Osteocyte (in vitro differentiated cells): Measurements from ENCODE around the gene UGDH. TPM values are rescaled to one million over a fixed set of nuclear protein-coding genes. Genes with fewer than 3 reads are reported as not detected.
"Not testable (repeated sequence)": the region's sequence is repeated elsewhere in the genome, so short reads cannot be mapped to it uniquely, and the experiment has no call there.

Experiments
- DNase-seq: peaks from one replicate; pipeline ENCODE4 v3.0.0; 2021; ENCODE audit warnings: mixed read lengths; ENCODE audit not compliant: unreplicated experiment; ENCODE audit errors: extremely low spot score
- H3K27ac Mint-ChIP-seq: one replicate; pipeline ENCODE4 v1.8.0; 2021; ENCODE audit warnings: mild to moderate bottlenecking, mixed read lengths; ENCODE audit not compliant: unreplicated experiment
- H3K27me3 Mint-ChIP-seq: one replicate; pipeline ENCODE4 v1.8.0; 2021; ENCODE audit warnings: mixed read lengths; ENCODE audit not compliant: unreplicated experiment
- H3K36me3 Mint-ChIP-seq: one replicate; pipeline ENCODE4 v1.8.0; 2021; ENCODE audit warnings: mixed read lengths; ENCODE audit not compliant: unreplicated experiment
- H3K4me1 Mint-ChIP-seq: one replicate; pipeline ENCODE4 v1.8.0; 2021; ENCODE audit warnings: mixed read lengths; ENCODE audit not compliant: unreplicated experiment
- H3K4me3 Mint-ChIP-seq: one replicate; pipeline ENCODE4 v1.8.0; 2021; ENCODE audit warnings: mild to moderate bottlenecking, moderate library complexity, mixed read lengths; ENCODE audit not compliant: unreplicated experiment
- H3K9me3 Mint-ChIP-seq: one replicate; pipeline ENCODE4 v1.8.0; 2021; ENCODE audit warnings: mixed read lengths; ENCODE audit not compliant: unreplicated experiment
- total RNA-seq: library from RNA; stranded (reverse); gene quantifications from 2 replicates; pipeline ENCODE4 v1.2.1, GENCODE V29; 2021
- TF ChIP-seq, protein P1 (sequence below): fragments of 200-600 bp; sonication (generic); IDR thresholded peaks from 2 replicates; pipeline ENCODE4 v1.5.0; 2021; ENCODE audit warnings: antibody characterized with exemption, mild to moderate bottlenecking, moderate library complexity

Gene UGDH
- total RNA-seq, 1 donor from 2014 or later, result 200 TPM

- Mint-ChIP-seq H3K36me3 (peaks cover 18% of the 10 kb centered on the region), H3K4me3 (no peak overlapping the region), H3K4me1 (peaks cover 44% of the 10 kb centered on the region), H3K27me3 (no peaks in the 10 kb centered on the region), H3K9me3 (no peaks in the 10 kb centered on the region), H3K27ac (peak overlapping the region; percentile 52)
- TF ChIP-seq, protein P1, sequence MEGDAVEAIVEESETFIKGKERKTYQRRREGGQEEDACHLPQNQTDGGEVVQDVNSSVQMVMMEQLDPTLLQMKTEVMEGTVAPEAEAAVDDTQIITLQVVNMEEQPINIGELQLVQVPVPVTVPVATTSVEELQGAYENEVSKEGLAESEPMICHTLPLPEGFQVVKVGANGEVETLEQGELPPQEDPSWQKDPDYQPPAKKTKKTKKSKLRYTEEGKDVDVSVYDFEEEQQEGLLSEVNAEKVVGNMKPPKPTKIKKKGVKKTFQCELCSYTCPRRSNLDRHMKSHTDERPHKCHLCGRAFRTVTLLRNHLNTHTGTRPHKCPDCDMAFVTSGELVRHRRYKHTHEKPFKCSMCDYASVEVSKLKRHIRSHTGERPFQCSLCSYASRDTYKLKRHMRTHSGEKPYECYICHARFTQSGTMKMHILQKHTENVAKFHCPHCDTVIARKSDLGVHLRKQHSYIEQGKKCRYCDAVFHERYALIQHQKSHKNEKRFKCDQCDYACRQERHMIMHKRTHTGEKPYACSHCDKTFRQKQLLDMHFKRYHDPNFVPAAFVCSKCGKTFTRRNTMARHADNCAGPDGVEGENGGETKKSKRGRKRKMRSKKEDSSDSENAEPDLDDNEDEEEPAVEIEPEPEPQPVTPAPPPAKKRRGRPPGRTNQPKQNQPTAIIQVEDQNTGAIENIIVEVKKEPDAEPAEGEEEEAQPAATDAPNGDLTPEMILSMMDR, result no peak
- DNase-seq, result no peak
Observed at GRCh38 chr4:39518484-39518883, 8.8 kb downstream of the UGDH start.

GRCh38 chr4:39516407-39516966 lies 10.8 kb downstream of the UGDH start:
- no peaks in the 10 kb centered on the region for H3K27me3 Mint-ChIP-seq
- H3K27ac Mint-ChIP-seq, result peak overlapping the region; percentile 75
- H3K9me3 Mint-ChIP-seq, result no peaks in the 10 kb centered on the region

GRCh38 chr4:39515669-39516401 lies 11.4 kb downstream of the UGDH start:
- not testable (repeated sequence) for H3K27me3 Mint-ChIP-seq, H3K4me3 Mint-ChIP-seq, H3K9me3 Mint-ChIP-seq
- DNase-seq, result peak; percentile 25
- H3K4me1 Mint-ChIP-seq, result peaks cover 27% of the 10 kb centered on the region
- peaks cover 35% of the 10 kb centered on the region for H3K36me3 Mint-ChIP-seq
- peak overlapping the region; percentile 77 for H3K27ac Mint-ChIP-seq

More at GRCh38 chr4:39516407-39516966, 10.8 kb downstream of the UGDH start:
- Mint-ChIP-seq H3K36me3 (peaks cover 35% of the 10 kb centered on the region), H3K4me3 (no peak overlapping the region), H3K4me1 (peaks cover 31% of the 10 kb centered on the region)
- TF ChIP-seq, protein P1, result no peak
- DNase-seq, result no peak

DNA sequence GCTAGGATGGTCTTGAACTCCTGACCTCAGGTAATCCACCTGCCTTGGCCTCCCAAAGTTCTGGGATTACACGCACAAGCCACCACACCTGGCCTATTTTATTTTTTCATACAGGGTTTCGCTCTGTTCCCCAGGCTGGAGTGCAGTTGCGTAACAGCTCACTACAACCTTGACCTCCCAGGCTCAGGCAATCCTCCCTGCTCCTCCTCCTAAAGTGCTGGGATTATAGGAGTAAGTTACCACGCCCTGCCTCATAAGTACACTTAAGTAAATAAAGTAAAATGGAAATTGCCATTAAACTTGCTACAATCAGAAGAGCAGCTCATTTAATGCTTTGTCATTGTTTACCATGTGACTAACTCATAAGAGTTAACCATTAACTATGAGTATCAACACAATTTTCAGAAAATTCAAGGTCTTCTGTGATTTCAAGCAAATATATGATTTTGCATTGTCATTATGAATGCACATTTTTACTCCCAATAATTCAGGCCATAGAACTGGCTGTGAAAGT lies 12.3 kb downstream of the UGDH start:
- peak overlapping the region; percentile 94 for H3K27ac Mint-ChIP-seq
- TF ChIP-seq, protein P1, result no peak
- no peak overlapping the region for H3K4me3 Mint-ChIP-seq
- no peaks in the 10 kb centered on the region for H3K27me3 Mint-ChIP-seq
- H3K4me1 Mint-ChIP-seq, result peaks cover 21% of the 10 kb centered on the region
- no peaks in the 10 kb centered on the region for H3K9me3 Mint-ChIP-seq
- DNase-seq, result peak; percentile 15
- H3K36me3 Mint-ChIP-seq, result peaks cover 39% of the 10 kb centered on the region

DNA sequence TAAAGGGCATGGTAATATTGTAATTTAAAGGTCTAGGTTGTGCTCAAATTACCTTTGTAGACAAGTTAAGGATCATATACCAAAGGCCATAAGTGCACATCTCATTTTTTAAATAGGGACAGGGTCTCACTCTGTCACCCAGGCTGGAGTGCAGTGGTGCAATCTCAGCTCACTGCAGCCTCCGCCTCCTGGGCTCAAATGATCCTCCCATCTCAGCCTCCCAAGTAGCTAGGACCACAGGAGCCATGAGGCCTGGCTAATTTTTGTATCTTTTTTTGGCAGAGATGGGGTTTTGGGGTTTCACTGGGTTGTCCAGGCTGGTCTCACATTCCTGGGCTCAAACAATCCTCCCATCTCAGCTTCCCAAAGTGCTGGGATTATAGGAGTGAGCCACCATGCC lies 13.0 kb downstream of the UGDH start:
- Mint-ChIP-seq H3K4me1 (peaks cover 23% of the 10 kb centered on the region), H3K27ac (peak overlapping the region; percentile 94), H3K36me3 (peaks cover 45% of the 10 kb centered on the region)
- not testable (repeated sequence) for H3K9me3 Mint-ChIP-seq, DNase-seq, H3K27me3 Mint-ChIP-seq, H3K4me3 Mint-ChIP-seq

GRCh38 chr4:39510348-39510929 lies 16.8 kb downstream of the UGDH start:
- no peak for DNase-seq
- TF ChIP-seq, protein P1, result no peak
- H3K4me1 Mint-ChIP-seq, result peaks cover 15% of the 10 kb centered on the region
- H3K4me3 Mint-ChIP-seq, result no peak overlapping the region
- H3K36me3 Mint-ChIP-seq, result peaks cover 54% of the 10 kb centered on the region
- H3K9me3 Mint-ChIP-seq, result no peaks in the 10 kb centered on the region
- H3K27me3 Mint-ChIP-seq, result no peaks in the 10 kb centered on the region
- H3K27ac Mint-ChIP-seq, result no peak overlapping the region
